Posterior vena cava (tissue), 2 donors: ENCODE measurements around the gene TRDMT1. TPM values are rescaled to one million over a fixed set of nuclear protein-coding genes. Genes with fewer than 3 reads are reported as not detected.

Experiments
- DNase-seq: peaks from one replicate; pipeline ENCODE4 v3.0.0-alpha.2; 2020; ENCODE audit warnings: low spot score
- intact Hi-C, 2 donors: fragments of 100-400 bp; cut with DNase I; formaldehyde crosslinking; loops; one replicate each; pipeline versions ENCODE4 v1.14.1 to v1.14.2; 2022 to 2023
- total RNA-seq, 2 donors: library from RNA; stranded (reverse); fragmentation: NEBNext Ultra II Directional; extraction: Animal tissue kit (Norgen Biotek cat#: 25700); gene quantifications; one replicate each; pipeline ENCODE4 v1.2.1, GENCODE V29; 2021
- donor health status: DM: yes; HTN: yes; CAD: no.
- donor health status: DM: yes; HTN: yes; CAD: no.

The TRDMT1 gene
- total RNA-seq, 2 donors from 2014 or later = 9.5 to 11.0 TPM

DNA sequence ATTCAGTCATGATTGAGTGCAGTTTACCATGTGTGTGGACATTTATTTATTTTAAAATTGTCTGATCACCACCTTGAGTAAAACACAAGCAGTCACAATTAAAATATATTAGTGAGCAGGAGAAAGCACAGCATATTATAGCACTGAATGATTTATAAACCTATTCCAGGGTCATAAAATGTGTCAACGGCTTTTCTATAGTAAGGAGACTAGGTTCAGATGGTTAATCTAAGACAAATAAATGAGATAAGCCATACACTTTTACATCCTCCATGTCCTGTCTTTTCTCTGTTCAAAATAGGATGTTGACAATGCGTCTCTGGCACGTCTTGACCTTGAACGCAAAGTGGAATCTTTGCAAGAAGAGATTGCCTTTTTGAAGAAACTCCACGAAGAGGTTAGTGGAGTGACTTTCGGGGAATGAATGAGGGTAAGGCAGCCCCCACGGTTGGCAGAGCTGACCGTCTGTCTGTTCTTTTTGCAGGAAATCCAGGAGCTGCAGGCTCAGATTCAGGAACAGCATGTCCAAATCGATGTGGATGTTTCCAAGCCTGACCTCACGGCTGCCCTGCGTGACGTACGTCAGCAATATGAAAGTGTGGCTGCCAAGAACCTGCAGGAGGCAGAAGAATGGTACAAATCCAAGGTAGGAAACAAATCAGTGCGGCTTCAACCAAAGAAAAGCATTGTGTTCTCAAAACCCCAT lies 32.0 kb upstream of the TRDMT1 start:
- intact Hi-C loops = no loop called here
- DNase-seq = no peak

DNA sequence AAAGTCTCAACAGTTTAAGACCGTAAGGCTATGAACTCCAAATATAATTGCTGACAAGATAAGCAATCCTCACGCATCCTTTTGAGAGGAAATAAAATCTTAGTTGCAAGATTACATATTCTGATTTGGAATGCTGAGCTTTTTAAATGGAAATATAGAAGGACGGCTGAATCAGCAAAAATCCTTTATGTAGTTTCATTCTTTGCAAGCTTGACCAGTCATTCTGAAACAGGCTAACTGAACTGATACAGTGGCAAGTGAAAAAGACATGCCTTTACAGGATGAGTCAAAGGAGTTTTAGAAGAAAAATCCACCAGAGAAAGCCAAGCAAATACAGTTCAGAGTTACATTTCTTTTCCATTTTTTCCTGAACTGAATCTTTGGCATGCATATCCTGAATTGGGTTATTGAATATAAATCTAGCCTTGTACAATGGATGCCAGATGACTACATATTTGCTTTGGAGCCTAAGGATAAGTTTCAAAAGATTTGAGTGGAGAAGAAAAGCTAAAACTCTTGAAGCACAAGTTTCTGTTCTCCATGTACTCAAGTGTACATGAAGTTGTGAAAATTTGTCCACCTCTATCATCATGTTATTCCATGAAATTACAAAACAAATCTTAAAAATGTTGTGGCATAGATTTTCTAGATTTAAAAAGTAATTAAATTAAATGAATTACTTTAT lies 30.9 kb upstream of the TRDMT1 start:
- intact Hi-C loops = no loop called here
- no peak for DNase-seq

DNA sequence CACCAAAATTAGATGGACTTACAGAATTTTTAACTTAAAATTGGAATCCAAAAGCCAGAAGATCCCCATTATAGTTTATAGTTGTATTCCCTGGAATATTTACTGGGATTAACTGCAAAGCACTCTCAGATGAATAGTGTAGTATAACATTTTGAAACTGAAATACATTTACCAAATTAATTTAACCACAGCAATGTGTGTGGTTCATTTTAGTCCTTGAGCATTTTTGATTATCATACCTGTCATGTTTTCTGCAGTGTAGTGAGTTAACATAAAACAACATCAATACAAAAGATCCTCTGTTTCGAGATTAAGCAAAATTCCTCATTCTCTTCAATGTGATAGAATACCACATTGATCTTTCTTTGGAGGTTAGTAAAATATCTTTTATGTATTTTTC lies 30.3 kb upstream of the TRDMT1 start:
- intact Hi-C loops = no loop called here

DNA sequence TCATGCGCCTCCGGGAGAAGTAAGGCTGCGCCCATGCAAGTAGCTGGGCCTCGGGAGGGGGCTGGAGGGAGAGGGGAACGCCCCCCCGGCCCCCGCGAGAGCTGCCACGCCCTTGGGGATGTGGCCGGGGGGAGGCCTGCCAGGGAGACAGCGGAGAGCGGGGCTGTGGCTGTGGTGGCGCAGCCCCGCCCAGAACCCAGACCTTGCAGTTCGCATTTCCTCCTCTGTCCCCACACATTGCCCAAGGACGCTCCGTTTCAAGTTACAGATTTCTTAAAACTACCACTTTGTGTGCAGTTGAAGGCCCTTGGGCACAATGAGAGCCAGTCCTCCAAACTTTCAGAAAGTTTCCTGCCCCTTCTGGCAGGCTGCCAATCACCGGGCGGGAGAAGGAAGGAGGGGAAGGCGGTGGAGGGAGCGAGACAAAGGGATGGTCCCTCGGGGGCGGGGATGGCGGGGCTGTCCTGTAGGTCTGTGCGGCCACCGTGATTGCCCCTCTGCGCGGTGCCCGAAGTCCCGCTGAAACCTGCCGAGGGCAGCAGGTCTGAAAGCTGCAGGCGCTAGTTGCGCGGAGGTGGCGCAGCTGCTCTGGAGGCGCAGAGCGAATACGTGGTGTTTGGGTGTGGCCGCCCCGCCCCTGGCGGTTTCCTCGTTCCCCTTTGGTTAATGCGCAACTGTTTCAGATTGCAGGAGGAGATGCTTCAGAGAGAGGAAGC lies 28.7 kb upstream of the TRDMT1 start:
- intact Hi-C loops = no loop called here
- DNase-seq = peak; percentile 96

More for the DNA sequence above, 30.3 kb upstream of the TRDMT1 start:
- DNase-seq = no peak

- no peak for DNase-seq
- intact Hi-C loops = no loop called here
Observed at GRCh38 chr10:17229717-17229966, 28.2 kb upstream of the TRDMT1 start.

GRCh38 chr10:17229016-17229716 lies 27.7 kb upstream of the TRDMT1 start:
- intact Hi-C loops = no loop called here
- DNase-seq = peak; percentile 97

DNA sequence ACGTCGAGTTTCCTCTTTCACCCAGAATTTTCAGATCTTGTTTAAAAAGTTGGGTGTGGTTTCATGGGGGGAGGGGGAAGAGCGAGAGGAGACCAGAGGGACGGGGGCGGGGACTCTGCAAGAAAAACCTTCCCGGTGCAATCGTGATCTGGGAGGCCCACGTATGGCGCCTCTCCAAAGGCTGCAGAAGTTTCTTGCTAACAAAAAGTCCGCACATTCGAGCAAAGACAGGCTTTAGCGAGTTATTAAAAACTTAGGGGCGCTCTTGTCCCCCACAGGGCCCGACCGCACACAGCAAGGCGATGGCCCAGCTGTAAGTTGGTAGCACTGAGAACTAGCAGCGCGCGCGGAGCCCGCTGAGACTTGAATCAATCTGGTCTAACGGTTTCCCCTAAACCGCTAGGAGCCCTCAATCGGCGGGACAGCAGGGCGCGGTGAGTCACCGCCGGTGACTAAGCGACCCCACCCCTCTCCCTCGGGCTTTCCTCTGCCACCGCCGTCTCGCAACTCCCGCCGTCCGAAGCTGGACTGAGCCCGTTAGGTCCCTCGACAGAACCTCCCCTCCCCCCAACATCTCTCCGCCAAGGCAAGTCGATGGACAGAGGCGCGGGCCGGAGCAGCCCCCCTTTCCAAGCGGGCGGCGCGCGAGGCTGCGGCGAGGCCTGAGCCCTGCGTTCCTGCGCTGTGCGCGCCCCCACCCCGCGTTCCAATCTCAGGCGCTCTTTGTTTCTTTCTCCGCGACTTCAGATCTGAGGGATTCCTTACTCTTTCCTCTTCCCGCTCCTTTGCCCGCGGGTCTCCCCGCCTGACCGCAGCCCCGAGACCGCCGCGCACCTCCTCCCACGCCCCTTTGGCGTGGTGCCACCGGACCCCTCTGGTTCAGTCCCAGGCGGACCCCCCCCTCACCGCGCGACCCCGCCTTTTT lies 26.9 kb upstream of the TRDMT1 start, which contains the start of gene VIM:
Gene VIM (plus strand): TSS at position 151 of the 925 bp plus-strand sequence. CDS start 1,182 bp downstream, outside the sequence.
- intact Hi-C loops = no loop called here
- DNase-seq = peak; percentile 98

GRCh38 chr10:17227367-17228090 lies 26.1 kb upstream of the TRDMT1 start:
- intact Hi-C loops = no loop called here
- no peak for DNase-seq

DNA sequence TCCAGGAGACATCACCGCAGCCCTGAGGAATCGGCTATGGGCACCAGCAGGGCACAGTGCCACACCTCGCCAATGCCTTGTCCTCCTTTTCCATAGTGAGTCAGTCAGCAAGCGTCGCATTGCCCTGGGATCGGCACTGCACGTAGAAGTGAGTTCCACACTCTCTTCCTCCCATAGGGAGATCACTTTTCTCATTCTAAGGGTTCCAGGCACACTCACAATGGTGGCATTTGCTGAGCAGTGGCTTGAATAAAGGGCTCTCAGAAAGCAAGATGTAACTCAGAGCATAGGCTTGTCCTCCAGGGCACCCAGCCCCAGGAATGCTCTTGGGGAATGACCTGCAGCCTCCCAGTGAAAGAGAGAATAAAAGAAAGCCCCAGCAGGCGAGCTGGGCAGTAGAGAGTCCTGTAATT lies 25.4 kb upstream of the TRDMT1 start:
- intact Hi-C loops = no loop called here
- no peak for DNase-seq

DNA sequence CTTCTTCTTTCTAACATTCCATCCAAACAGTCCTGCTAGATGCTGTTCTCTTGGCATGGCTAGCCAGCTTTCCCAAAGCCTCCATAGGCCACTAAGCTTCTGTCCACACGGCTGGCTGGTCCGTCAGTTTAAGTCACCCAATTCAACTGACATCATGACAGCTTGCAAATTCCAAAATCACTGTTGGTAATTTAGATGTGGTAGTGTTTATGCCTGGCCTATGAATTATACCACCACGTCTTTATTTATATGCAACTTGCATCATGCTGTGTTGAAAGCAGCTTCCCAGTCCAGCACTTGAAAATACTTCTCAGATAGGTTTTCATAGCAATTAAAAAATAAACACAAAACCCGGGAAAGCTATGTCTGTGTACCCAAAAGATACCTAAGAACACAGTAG lies 24.3 kb upstream of the TRDMT1 start:
- DNase-seq = no peak
- intact Hi-C loops = no loop called here

DNA sequence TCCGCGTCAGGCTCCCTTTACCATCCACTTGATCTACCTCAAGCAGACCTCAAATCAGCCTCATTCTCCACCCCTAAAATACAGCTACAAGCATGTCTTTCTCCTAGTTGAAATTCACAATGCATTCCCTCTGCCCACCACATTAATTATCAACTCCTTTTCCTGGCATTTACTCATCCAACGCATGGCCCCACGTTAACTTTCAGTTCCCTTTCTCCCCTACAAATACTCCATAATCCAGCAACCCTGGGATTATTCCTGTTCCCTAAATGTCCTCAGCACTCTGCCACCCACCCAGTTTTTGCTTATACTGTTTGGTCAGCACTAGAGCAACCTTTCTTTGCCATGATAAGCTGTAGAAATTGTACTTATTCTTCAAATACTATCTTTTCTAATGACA lies 20.9 kb upstream of the TRDMT1 start:
- intact Hi-C loops = no loop called here
- no peak for DNase-seq

- DNase-seq = no peak
- intact Hi-C loops = no loop called here
Observed at GRCh38 chr10:17220652-17221100, 19.2 kb upstream of the TRDMT1 start.

GRCh38 chr10:17219024-17219423 lies 17.6 kb upstream of the TRDMT1 start:
- DNase-seq = no peak
- intact Hi-C loops = no loop called here

GRCh38 chr10:17217631-17218232 lies 16.3 kb upstream of the TRDMT1 start:
- intact Hi-C loops = no loop called here
- no peak for DNase-seq

- no peak for DNase-seq
- intact Hi-C loops = no loop called here
Observed at GRCh38 chr10:17216901-17217395, 15.5 kb upstream of the TRDMT1 start.

GRCh38 chr10:17216217-17216900 lies 14.9 kb upstream of the TRDMT1 start:
- DNase-seq = no peak
- intact Hi-C loops = no loop called here

- no peak for DNase-seq
- intact Hi-C loops = no loop called here
Observed at GRCh38 chr10:17215782-17216122, 14.3 kb upstream of the TRDMT1 start.
